HG02852 (cell line): Measurements from ENCODE around the gene MGAT5B.

Experiments
- ATAC-seq: cut with Tn5 transposase; IDR thresholded peaks from one replicate; pipeline ENCODE4 v1.9.1; 2021; ENCODE audit warnings: mild to moderate bottlenecking, moderate library complexity; ENCODE audit not compliant: unreplicated experiment

MGAT5B gene

DNA sequence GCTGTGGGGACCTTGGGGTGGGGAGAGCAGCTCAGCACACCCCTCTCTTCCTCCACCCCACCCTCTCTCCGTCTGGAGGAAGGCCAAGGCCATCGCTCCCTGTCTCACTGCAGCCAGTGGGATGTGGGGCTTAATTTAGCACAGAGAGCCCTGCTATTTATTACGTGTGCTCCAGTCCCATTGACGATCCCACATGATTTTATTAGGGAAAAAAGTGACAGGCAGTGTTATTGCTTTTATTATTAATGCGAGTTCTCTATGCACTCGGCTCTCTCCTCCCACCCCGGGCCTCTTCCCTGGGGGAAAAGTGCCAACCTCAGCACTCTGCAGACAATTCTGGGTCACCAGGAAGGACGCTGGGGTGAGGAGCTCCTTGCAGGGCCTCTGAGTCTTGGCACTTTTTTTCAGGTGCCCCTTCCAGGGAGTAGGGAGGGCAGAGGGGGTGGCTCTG is 57.3 kb downstream of the MGAT5B start:
- no peak for ATAC-seq

GRCh38 chr17:76926237-76926866 is 58.1 kb downstream of the MGAT5B start:
- no peak for ATAC-seq

- no peak for ATAC-seq
Observed at GRCh38 chr17:76927577-76927976, 59.4 kb downstream of the MGAT5B start.

GRCh38 chr17:76927982-76928381 is 59.8 kb downstream of the MGAT5B start:
- no peak for ATAC-seq

DNA sequence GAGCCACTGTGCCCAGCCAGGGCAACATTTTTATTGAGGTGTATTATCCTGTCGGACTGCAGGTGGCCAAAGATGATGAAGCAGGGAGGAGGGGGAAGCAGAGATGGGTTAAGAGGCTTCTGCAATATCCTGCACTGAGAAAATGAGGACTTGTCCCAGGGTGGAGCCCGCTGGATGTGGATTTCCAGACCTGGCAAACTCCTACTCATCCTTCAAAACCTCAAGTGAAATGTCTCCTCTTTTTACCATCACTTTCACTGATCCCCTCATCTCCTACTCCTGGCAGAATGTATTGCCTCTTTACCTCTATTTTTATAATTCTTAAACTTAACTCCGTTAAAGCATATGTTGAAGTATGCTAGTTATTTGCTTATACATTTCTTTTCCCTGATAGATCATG is 60.9 kb downstream of the MGAT5B start:
- no peak for ATAC-seq

DNA sequence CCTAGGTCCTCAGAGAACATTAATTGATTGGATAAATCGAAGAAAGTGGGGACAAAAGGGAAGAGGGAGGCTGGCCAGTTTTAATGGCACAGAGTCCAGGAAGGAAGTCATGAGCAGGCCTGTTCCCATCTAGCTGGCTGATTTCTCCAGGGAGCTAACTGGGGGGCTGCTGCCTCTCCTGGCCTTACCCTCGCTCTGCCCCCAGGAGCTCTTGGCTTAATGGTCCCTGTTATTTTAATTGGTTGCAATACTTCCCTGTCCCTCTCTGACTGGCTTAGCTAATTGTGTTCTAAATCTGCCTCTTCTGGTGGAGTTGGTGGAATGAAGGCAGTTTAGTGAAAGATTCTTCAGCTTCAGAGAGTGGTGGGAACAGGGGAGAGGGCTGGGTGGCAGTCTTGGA is 61.4 kb downstream of the MGAT5B start:
- ATAC-seq: no peak

DNA sequence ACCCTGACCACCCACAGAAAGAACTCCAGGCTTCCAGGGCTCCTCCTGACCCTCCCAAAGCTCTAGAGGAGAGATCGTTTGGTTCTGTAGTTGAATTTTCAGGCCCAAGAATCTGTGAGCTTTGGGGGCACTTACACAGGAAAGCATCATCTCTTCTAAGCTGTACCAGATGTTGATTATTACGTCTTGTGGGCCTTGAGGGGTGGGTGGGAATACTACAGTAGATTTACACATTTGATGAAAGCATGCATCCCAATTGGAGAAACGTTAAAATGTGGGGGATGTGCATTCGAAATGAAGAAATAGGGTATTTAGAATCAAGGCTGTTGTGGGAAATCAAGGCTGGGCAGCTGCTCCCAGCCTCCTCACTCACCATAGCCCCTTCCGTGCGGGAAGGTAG is 61.9 kb downstream of the MGAT5B start:
- ATAC-seq: no peak

DNA sequence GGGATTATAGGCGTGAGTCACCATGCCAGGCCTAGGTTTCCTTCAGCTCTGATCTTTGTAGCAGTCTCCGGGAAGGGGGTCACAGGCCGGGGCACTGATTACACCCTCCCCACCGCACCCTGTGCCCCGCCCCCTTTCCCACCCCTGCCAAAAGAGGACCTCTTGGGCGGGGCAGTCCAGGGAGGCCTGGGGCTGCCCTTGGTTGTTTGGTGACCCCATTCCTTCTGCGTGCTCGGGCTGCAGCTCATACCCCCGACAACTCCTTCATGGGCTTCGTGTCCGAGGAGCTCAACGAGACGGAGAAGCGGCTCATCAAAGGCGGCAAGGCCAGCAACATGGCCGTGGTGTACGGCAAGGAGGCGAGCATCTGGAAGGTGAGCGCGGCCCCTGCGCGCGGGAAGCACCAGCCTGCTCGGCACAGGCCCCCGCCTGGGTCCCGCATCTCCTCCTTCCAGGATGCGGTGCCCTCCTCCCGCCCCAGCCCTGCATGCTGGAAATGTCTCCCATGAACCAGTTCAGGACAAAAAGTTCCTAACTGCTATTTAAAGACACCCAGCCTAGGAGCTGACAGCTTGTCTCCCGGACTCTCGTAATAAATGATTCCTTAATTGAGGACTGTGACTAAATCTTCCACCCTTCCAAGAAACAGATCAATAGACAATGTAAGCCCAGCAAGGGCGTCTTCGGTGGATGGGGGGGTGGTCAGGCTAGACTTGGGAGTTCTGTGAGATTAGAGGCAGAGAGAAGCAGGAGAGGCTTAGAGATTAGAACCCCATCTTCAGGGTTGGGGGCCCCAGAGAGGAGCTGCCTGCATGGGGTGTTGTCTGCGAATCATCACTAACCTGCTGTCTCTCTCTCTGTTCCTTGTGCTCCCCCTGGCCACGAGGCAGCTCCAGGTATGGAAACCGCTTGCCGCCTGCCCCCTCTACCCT is 64.5 kb downstream of the MGAT5B start:
- ATAC-seq: no peak

DNA sequence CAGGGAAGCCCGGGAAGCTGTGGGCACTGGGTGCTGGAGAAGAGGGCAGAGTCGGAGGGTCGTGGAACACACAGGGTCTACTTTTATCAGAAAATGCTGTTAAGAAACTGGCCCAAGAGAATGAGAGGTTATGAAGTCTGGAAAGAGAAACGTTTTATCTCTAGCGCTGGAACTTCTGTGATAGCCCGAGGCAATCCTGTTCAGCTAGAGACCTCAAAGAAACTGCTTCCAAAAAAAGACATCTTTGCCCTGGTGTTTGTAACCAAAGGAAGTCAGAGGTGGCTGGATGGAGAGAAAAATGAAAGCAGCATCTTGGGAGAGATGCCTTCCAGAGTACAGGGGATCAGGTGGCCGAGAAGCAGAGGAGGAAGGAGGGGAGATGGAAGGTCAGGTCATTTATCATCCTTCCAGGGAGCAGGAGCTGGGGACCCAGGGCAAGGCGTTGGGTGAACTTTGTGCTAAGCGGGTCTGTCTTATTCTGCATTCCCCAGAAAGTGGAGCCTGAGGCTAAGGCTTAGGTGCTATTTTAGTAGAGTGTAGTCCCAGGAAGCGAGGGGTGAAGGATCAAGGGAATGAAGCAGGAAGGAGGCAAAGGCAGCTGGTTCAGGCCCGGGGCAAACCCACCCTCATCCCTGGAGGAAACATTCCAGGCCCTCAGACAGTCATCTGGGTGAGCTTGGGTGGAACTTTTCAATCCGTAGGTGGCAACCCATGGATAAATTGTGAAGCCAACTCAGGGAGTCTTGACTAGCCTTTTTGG is 66.5 kb downstream of the MGAT5B start:
- ATAC-seq: no peak

- ATAC-seq: no peak
Observed at GRCh38 chr17:76935331-76935730, 67.1 kb downstream of the MGAT5B start.

- no peak for ATAC-seq
Observed at GRCh38 chr17:76937238-76937637, 69.0 kb downstream of the MGAT5B start.

DNA sequence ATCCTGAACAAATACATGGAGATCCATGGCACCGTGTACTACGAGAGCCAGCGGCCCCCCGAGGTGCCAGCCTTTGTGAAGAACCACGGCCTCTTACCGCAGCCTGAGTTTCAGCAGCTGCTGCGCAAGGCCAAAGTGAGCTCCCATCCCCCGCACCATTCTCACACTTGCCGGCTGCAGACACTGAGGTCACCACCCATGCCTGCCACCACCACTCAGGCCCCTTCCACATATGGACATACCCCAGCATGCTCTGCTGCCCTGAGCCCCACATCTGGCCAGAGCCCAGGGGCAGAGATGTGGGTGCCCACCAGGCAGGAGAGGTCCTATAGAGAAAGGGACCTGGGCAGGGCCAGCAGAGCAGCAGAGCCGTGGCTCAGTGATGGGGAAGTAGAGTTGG is 69.8 kb downstream of the MGAT5B start:
- ATAC-seq: no peak

DNA sequence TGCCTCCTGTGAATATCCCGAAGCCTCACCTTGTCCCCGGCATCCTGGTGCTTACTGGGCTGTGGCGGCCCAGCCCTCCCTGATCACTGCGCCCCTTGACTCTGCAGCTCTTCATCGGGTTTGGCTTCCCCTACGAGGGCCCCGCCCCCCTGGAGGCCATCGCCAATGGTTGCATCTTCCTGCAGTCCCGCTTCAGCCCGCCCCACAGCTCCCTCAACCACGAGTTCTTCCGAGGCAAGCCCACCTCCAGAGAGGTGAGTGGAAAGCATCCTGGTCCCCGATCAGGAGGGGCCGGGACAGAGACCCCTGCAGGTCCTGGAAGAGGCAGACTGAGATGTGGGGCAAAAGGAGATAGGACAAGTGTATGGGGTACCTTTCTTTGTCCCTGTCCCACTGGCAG is 72.1 kb downstream of the MGAT5B start:
- no peak for ATAC-seq

- ATAC-seq: no peak
Observed at GRCh38 chr17:76940738-76941350, 72.6 kb downstream of the MGAT5B start.

GRCh38 chr17:76943202-76943601 is 75.0 kb downstream of the MGAT5B start:
- ATAC-seq: no peak

GRCh38 chr17:76943781-76944213 is 75.6 kb downstream of the MGAT5B start:
- no peak for ATAC-seq

DNA sequence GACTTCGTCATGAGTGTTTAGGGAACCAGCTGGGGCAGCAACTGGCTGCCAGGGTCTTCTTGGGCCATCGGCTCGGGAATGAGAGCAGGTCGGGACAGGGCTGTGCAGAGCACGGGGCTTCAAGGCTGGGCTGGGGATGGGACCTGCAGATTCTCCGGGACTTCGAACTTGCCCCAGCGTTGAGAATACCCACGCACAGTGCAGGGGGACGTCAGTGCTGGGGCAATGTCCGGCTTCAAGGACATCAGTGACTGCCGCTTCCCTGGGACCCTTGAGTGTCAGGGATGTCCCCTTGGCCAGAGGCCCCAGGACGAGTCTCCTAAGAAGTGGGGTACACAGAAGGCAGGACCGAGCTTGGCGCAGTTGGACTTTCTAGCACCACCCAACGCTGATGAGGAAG is 76.3 kb downstream of the MGAT5B start:
- ATAC-seq: no peak

DNA sequence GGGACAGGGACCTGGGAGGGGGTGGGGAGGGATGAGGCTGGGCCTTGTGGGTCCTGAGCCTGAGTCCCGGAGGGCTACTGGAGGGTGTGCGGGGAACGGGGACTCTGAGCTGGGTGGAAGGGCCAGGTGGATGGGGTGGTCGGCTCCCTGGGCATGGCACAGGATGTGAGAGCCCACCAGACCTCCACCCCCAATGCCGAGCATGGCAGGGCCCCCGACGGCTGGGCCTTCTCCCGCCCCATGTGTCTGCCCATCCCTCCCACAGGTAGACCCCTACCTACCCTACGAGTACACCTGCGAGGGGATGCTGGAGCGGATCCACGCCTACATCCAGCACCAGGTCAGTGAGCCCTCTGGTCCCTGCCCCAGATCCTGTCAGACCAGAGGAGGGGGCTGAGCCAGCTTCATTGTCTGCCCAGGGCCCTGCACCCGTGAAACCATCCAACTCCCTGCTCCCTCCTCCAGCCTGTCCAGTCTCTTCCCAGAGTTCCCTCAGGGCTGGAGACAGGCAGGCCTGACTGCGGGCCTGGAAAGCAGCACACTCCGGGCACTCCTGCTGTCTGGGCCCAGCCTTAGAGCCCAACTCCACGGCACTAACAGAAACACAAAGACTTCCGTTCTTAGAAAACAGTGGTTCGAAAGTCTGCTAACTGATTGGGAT is 78.0 kb downstream of the MGAT5B start:
- no peak for ATAC-seq

- no peak for ATAC-seq
Observed at GRCh38 chr17:76946772-76947135, 78.5 kb downstream of the MGAT5B start.

GRCh38 chr17:76947309-76947708 is 79.1 kb downstream of the MGAT5B start:
- no peak for ATAC-seq

GRCh38 chr17:76947771-76948170 is 79.6 kb downstream of the MGAT5B start:
- no peak for ATAC-seq
